22Rv1 (cell line): ENCODE measurements around the gene CYP2W1.

ENCODE experiments used
- H3K27ac ChIP-seq: fragments of 450-650 bp; 2 replicates; pipeline ENCODE4 v1.5.1; 2017
- CTCF ChIP-seq: fragments of 450-650 bp; IDR thresholded peaks from 2 replicates; pipeline ENCODE4 v1.5.1; 2017; ENCODE audit warnings: mild to moderate bottlenecking
- ZFX ChIP-seq: fragments of 450-650 bp; IDR thresholded peaks from 2 replicates; pipeline ENCODE4 v1.6.1; 2017; ENCODE audit warnings: antibody characterized with exemption, borderline replicate concordance

Gene CYP2W1

GRCh38 chr7:972676-973309 lies 10.2 kb upstream of the CYP2W1 start:
- H3K27ac ChIP-seq = no peak overlapping the region

GRCh38 chr7:973312-973711 lies 9.7 kb upstream of the CYP2W1 start:
- no peak overlapping the region for H3K27ac ChIP-seq
- TF ChIP-seq ZFX (no peak), CTCF (no peak)

More at GRCh38 chr7:972676-973309, 10.2 kb upstream of the CYP2W1 start:
- TF ChIP-seq CTCF = no peak
- TF ChIP-seq ZFX = no peak

- TF ChIP-seq ZFX (no peak), CTCF (no peak)
- peak overlapping the region; percentile 88; the same call in 1 of the 2 replicates for H3K27ac ChIP-seq
Observed at GRCh38 chr7:974172-974571, 8.8 kb upstream of the CYP2W1 start.

GRCh38 chr7:974820-975681 lies 7.9 kb upstream of the CYP2W1 start, which contains the start of gene COX19:
Gene COX19, minus strand, starts transcription at chr7:975549. Its CDS starts 40 bp downstream, at chr7:975509.
- TF ChIP-seq CTCF (no peak), ZFX (no peak)

GRCh38 chr7:975702-976473 lies 7.1 kb upstream of the CYP2W1 start:
- H3K27ac ChIP-seq = peak overlapping the region; percentile 88
- no peak for TF ChIP-seq ZFX
- no peak for TF ChIP-seq CTCF

More at GRCh38 chr7:974820-975681, 7.9 kb upstream of the CYP2W1 start, which contains the start of gene COX19:
- H3K27ac ChIP-seq = peak within 1 kb of the TSS; percentile 88

- peak overlapping the region; percentile 62 for H3K27ac ChIP-seq
- no peak for TF ChIP-seq ZFX
Observed at GRCh38 chr7:976901-977325, 6.1 kb upstream of the CYP2W1 start.

- peak overlapping the region; percentile 62 for H3K27ac ChIP-seq
- TF ChIP-seq CTCF = no peak
- TF ChIP-seq ZFX = no peak
Observed at GRCh38 chr7:977326-978048, 5.5 kb upstream of the CYP2W1 start.
